ENCODE measurements around the gene GBP6.

GRCh38 chr1:89433421-89433820 is 69.6 kb downstream of the GBP6 start:
- no peak for TF ChIP-seq PATZ1 (CRISPR knock-in tag; IDR thresholded peaks at IDR 0.05; ENCODE audit: borderline replicate concordance)
- no peak for TF ChIP-seq ZFP3 (CRISPR knock-in tag; IDR thresholded peaks at IDR 0.05)
- TF ChIP-seq TOX (CRISPR knock-in tag; IDR thresholded peaks at IDR 0.05; ENCODE audit: borderline replicate concordance) = no peak
- TF ChIP-seq CSRNP3 (CRISPR knock-in tag; IDR thresholded peaks at IDR 0.05) = no peak
- no peak for TF ChIP-seq ZNF70 (CRISPR knock-in tag; IDR thresholded peaks at IDR 0.05)
- TF ChIP-seq CREB5 (CRISPR knock-in tag; IDR thresholded peaks at IDR 0.05; ENCODE audit: low read depth) = no peak
- no peak for TF ChIP-seq TCF4 (CRISPR knock-in tag; IDR thresholded peaks at IDR 0.05; ENCODE audit: borderline replicate concordance)
- TF ChIP-seq RARB (CRISPR knock-in tag; IDR thresholded peaks at IDR 0.05) = no peak
- TF ChIP-seq GLIS3 (CRISPR knock-in tag; IDR thresholded peaks at IDR 0.05) = no peak
- no peak for TF ChIP-seq PPARA (CRISPR knock-in tag; IDR thresholded peaks at IDR 0.05; ENCODE audit: borderline replicate concordance)
- TF ChIP-seq CSDC2 (CRISPR knock-in tag; IDR thresholded peaks at IDR 0.05) = no peak
- TF ChIP-seq ZNF565 (CRISPR knock-in tag; conservative IDR thresholded peaks at IDR 0.05; ENCODE audit: low read depth) = no peak
